Activated naive CD8-positive, alpha-beta T cell treated with anti-CD3 and anti-CD28 coated beads for 36 hours (primary cell): ENCODE measurements around the gene RXRB. TPM values are rescaled to one million over a fixed set of nuclear protein-coding genes. Genes with fewer than 3 reads are reported as not detected.

Experiments used
- DNase-seq: peaks from one replicate; pipeline ENCODE4 v3.0.0; 2021
- H3K27ac Mint-ChIP-seq: one replicate; pipeline ENCODE4 v1.8.0; 2022; ENCODE audit warnings: mild to moderate bottlenecking, moderate library complexity, mixed read lengths
- H3K27me3 Mint-ChIP-seq: one replicate; pipeline ENCODE4 v1.8.0; 2022; ENCODE audit warnings: mild to moderate bottlenecking, mixed read lengths
- H3K36me3 Mint-ChIP-seq: one replicate; pipeline ENCODE4 v1.8.0; 2021; ENCODE audit warnings: mild to moderate bottlenecking, mixed read lengths
- H3K4me1 Mint-ChIP-seq: one replicate; pipeline ENCODE4 v1.8.0; 2021; ENCODE audit warnings: mixed read lengths
- H3K4me3 Mint-ChIP-seq: one replicate; pipeline ENCODE4 v1.8.0; 2022; ENCODE audit warnings: mild to moderate bottlenecking, moderate library complexity, mixed read lengths
- H3K9me3 Mint-ChIP-seq: one replicate; pipeline ENCODE4 v1.8.0; 2022; ENCODE audit warnings: mixed read lengths
- total RNA-seq, 2 experiments: library from RNA; stranded (reverse); gene quantifications; one replicate each; pipeline ENCODE4 v1.2.3, GENCODE V29; 2021

Gene RXRB
- total RNA-seq, 2 experiments from 2014 or later = 40.4 to 42.1 TPM

GRCh38 chr6:33177552-33178446 lies 22.7 kb downstream of the RXRB start:
- peaks cover 3% of the 10 kb centered on the region for H3K9me3 Mint-ChIP-seq
- H3K27me3 Mint-ChIP-seq = no peaks in the 10 kb centered on the region
- peaks cover 2% of the 10 kb centered on the region for H3K4me1 Mint-ChIP-seq
- DNase-seq = no peak
- peaks cover 3% of the 10 kb centered on the region for H3K36me3 Mint-ChIP-seq
- H3K27ac Mint-ChIP-seq = no peak overlapping the region
- no peak overlapping the region for H3K4me3 Mint-ChIP-seq

DNA sequence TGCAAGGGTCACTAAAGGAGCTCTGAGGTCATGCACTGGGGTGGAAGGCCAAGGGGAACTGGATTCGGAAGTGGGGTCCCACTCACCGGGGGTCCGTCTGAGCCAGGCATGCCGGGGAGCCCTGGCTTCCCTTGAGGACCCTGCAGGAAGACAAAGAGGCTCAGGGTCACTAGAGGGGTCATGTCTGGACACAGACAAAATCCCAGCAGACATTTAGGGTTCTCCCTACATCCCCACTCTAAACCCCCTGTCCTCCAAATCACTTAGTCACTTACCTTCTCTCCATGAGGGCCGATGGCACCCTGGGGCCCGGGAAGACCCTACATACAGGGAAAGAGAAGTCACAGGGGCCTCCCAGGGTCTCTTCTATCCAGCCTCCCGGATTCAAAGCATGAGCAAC lies 23.6 kb downstream of the RXRB start:
- no peaks in the 10 kb centered on the region for H3K9me3 Mint-ChIP-seq
- DNase-seq = no peak
- no peak overlapping the region for H3K4me3 Mint-ChIP-seq
- H3K4me1 Mint-ChIP-seq = peaks cover 2% of the 10 kb centered on the region
- H3K27me3 Mint-ChIP-seq = no peaks in the 10 kb centered on the region
- no peaks in the 10 kb centered on the region for H3K36me3 Mint-ChIP-seq
- H3K27ac Mint-ChIP-seq = no peak overlapping the region

GRCh38 chr6:33175436-33176069 lies 24.9 kb downstream of the RXRB start:
- Mint-ChIP-seq H3K27me3 (no peaks in the 10 kb centered on the region), H3K36me3 (no peaks in the 10 kb centered on the region), H3K4me3 (no peak overlapping the region), H3K9me3 (no peaks in the 10 kb centered on the region), H3K4me1 (peaks cover 2% of the 10 kb centered on the region), H3K27ac (no peak overlapping the region)
- no peak for DNase-seq

GRCh38 chr6:33174784-33175183 lies 25.7 kb downstream of the RXRB start:
- Mint-ChIP-seq H3K4me1 (peaks cover 2% of the 10 kb centered on the region), H3K27ac (no peak overlapping the region), H3K4me3 (no peak overlapping the region), H3K9me3 (no peaks in the 10 kb centered on the region), H3K27me3 (no peaks in the 10 kb centered on the region), H3K36me3 (no peaks in the 10 kb centered on the region)
- no peak for DNase-seq

DNA sequence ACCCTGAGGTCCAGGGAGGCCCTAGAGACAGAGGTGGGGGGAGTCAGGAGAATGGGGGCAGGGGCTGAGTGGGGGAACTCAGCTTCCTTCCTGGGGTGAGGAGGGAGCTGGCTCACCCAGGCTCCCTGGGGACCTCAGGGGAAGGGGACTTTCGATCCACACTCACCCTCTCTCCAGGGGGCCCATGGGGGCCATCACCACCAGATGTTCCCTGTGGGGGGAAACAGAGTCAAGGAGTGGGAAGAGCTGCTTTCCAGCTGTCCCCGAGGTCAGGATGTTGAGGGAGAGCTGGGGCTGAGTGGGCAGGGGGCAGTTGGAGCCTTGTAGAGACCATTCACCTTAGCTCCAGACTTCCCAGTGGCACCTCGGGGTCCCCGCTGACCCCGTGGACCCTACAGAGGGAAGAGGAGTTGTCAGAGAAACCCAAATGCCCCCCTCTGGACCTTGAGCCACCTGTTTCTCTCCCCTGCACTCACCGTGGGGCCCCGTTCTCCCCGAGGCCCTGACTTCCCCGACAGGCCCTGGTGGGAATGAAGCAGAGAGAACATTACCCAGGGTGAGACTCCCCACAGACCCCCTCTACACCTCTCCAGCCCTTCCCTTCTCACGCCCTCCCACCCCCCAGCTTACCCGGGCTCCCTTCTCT lies 26.8 kb downstream of the RXRB start:
- DNase-seq = no peak
- Mint-ChIP-seq H3K4me1 (peaks cover 2% of the 10 kb centered on the region), H3K4me3 (no peak overlapping the region), H3K9me3 (no peaks in the 10 kb centered on the region), H3K27ac (no peak overlapping the region), H3K36me3 (no peaks in the 10 kb centered on the region), H3K27me3 (no peaks in the 10 kb centered on the region)

DNA sequence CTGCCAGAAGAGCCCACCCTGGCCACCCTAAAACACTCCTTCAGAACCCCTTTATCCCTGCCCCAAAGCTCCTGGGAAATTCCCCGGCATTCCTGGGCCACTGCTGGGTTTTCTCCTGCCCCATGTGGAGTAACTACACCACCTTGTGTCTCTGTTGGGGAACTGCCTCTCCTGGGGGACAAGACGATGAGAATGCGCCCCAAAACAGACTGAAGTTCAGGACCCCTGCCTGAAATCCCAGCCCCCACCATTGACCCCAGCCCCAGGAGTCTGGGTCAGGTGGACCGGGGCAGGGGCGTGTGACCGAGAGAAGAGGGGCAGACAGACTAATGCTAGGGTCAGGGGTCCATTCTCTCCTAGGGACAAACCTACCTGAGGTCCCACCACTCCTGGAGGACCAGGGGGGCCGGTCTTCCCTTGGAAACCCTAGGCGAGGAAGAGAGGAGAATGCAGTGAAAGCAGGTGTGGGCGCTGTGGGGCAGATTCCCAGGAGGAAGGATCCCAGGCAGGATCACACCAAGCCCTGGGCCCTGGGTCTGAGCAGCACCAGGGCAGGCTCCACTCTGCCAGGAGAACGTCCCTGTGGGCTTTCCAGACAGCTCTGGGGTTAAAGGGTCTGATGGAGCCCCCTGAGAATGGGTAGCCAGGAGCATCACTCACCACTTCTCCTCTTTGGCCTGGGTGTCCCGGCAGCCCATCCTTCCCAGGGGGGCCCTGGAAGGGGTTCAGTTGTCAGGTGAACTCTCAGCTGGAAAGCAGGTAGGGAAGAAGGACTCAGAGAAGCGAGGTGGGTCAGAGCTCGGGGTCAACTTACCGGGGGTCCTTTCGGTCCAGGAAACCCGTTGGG lies 27.6 kb downstream of the RXRB start:
- H3K4me3 Mint-ChIP-seq = no peak overlapping the region
- H3K27me3 Mint-ChIP-seq = no peaks in the 10 kb centered on the region
- H3K4me1 Mint-ChIP-seq = peaks cover 2% of the 10 kb centered on the region
- H3K36me3 Mint-ChIP-seq = no peaks in the 10 kb centered on the region
- no peak for DNase-seq
- no peaks in the 10 kb centered on the region for H3K9me3 Mint-ChIP-seq
- H3K27ac Mint-ChIP-seq = no peak overlapping the region

DNA sequence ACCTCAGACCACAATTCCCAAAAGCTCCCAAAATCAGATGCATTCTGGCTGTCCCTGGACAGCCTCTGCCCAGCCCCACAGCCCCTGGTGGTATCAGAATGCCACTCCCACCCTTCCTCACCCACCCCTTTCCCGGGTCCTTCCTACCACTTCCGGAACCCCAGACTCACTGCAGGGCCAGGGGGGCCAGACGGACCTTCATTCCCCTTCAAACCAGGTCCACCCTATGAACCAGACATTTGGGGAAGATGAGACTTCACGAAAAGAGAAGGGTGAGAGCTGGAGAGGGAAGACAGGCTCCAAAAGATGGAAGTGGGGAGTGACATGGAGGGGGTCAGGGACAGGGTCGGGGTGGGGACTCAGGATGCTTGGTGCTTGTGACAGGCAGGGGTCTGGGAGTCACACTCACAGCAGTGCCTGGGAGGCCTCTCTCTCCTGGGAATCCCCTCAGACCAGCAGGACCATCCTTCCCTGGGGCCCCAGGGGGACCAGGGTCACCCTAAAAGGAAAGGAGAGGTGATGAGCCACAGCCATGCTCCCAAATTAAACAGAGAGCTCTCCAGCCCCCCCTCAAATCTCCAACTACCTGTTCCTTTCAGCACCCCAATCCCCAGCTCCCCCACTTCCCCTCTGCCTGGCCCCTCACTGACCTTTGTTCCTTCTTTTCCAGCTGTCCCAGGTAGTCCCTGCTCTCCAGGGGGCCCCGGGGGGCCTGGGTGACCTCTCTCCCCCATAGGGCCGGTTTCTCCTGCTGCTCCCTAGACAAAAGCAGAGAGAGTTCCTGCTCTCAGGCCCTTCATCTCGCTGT lies 28.4 kb downstream of the RXRB start:
- no peak for DNase-seq
- peaks cover 2% of the 10 kb centered on the region for H3K4me1 Mint-ChIP-seq
- H3K36me3 Mint-ChIP-seq = no peaks in the 10 kb centered on the region
- H3K27ac Mint-ChIP-seq = no peak overlapping the region
- no peaks in the 10 kb centered on the region for H3K9me3 Mint-ChIP-seq
- no peaks in the 10 kb centered on the region for H3K27me3 Mint-ChIP-seq
- H3K4me3 Mint-ChIP-seq = no peak overlapping the region

GRCh38 chr6:33171016-33171879 lies 29.2 kb downstream of the RXRB start:
- Mint-ChIP-seq H3K4me3 (no peak overlapping the region), H3K4me1 (peaks cover 2% of the 10 kb centered on the region), H3K27ac (no peak overlapping the region), H3K9me3 (no peaks in the 10 kb centered on the region), H3K27me3 (no peaks in the 10 kb centered on the region), H3K36me3 (no peaks in the 10 kb centered on the region)
- DNase-seq = no peak

GRCh38 chr6:33170176-33171015 lies 30.1 kb downstream of the RXRB start:
- DNase-seq = no peak
- H3K27ac Mint-ChIP-seq = no peak overlapping the region
- peaks cover 2% of the 10 kb centered on the region for H3K4me1 Mint-ChIP-seq
- no peaks in the 10 kb centered on the region for H3K27me3 Mint-ChIP-seq
- H3K4me3 Mint-ChIP-seq = no peak overlapping the region
- no peaks in the 10 kb centered on the region for H3K36me3 Mint-ChIP-seq
- H3K9me3 Mint-ChIP-seq = no peaks in the 10 kb centered on the region

- no peaks in the 10 kb centered on the region for H3K36me3 Mint-ChIP-seq
- H3K9me3 Mint-ChIP-seq = no peaks in the 10 kb centered on the region
- H3K4me1 Mint-ChIP-seq = peaks cover 2% of the 10 kb centered on the region
- H3K27ac Mint-ChIP-seq = no peak overlapping the region
- DNase-seq = no peak
- H3K27me3 Mint-ChIP-seq = no peaks in the 10 kb centered on the region
- no peak overlapping the region for H3K4me3 Mint-ChIP-seq
Observed at GRCh38 chr6:33169291-33170175, 30.9 kb downstream of the RXRB start.

GRCh38 chr6:33168639-33169038 lies 31.8 kb downstream of the RXRB start:
- peaks cover 2% of the 10 kb centered on the region for H3K4me1 Mint-ChIP-seq
- H3K4me3 Mint-ChIP-seq = no peak overlapping the region
- no peak for DNase-seq
- no peaks in the 10 kb centered on the region for H3K27me3 Mint-ChIP-seq
- H3K27ac Mint-ChIP-seq = no peak overlapping the region
- no peaks in the 10 kb centered on the region for H3K9me3 Mint-ChIP-seq
- no peaks in the 10 kb centered on the region for H3K36me3 Mint-ChIP-seq

GRCh38 chr6:33168284-33168601 lies 32.2 kb downstream of the RXRB start:
- no peak for DNase-seq
- no peaks in the 10 kb centered on the region for H3K36me3 Mint-ChIP-seq
- no peak overlapping the region for H3K4me3 Mint-ChIP-seq
- no peak overlapping the region for H3K27ac Mint-ChIP-seq
- H3K4me1 Mint-ChIP-seq = peaks cover 2% of the 10 kb centered on the region
- no peaks in the 10 kb centered on the region for H3K27me3 Mint-ChIP-seq
- no peaks in the 10 kb centered on the region for H3K9me3 Mint-ChIP-seq
